Measurements from ENCODE around the gene MAML2.

DNA sequence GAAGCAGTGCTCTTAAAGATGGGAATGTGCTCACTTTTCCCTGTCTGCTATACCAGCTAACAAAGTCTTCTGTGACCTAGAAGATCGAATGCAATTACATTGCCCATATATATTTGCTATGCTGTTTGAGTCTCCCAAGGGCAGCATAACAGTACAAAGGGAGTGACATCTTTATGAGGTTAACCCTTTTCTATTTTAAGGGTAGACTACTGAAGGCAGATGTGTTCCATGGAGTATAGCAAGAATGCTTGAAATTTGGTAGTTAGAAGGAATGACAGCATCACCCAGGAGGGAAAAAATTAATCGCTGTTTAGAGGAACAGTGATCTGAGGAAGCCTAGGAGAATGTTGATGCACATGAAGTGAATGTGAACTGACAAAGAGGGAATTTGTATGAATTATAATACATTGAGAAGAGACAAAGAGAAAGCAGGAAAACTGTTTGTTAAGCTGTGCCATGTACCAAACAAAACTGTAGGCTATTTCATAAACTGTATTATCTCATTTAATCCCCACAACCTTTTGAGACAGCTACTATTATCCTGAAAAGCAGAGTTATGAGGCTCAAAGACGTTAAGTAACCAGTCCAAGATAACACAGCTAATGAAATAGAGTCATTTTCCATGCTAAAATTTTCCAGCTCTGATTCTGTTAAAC, 13.0 kb downstream of the MAML2 start:
- no peak for TF ChIP-seq POLR2AphosphoS5 (IDR thresholded peaks at IDR 0.05; ENCODE audit: low read depth, low read length)
- no peak for TF ChIP-seq REST (IDR thresholded peaks at IDR 0.05; ENCODE audit: insufficient read depth in 1 of 2, low read depth in 2 of 2, low read length in 1 of 2)
- TF ChIP-seq, protein P1, sequence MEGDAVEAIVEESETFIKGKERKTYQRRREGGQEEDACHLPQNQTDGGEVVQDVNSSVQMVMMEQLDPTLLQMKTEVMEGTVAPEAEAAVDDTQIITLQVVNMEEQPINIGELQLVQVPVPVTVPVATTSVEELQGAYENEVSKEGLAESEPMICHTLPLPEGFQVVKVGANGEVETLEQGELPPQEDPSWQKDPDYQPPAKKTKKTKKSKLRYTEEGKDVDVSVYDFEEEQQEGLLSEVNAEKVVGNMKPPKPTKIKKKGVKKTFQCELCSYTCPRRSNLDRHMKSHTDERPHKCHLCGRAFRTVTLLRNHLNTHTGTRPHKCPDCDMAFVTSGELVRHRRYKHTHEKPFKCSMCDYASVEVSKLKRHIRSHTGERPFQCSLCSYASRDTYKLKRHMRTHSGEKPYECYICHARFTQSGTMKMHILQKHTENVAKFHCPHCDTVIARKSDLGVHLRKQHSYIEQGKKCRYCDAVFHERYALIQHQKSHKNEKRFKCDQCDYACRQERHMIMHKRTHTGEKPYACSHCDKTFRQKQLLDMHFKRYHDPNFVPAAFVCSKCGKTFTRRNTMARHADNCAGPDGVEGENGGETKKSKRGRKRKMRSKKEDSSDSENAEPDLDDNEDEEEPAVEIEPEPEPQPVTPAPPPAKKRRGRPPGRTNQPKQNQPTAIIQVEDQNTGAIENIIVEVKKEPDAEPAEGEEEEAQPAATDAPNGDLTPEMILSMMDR (IDR thresholded peaks at IDR 0.05) = no peak
- TF ChIP-seq SIN3A (IDR thresholded peaks at IDR 0.05; ENCODE audit: borderline replicate concordance, insufficient read depth, low read depth, low read length) = no peak

Measured in Panc1 (cell line).